Activated gamma-delta T cell treated with Interleukin-2 at 50 U/mL for 16 hours (primary cell): ENCODE data around the gene ITGA3.

Experiments used
- DNase-seq: peaks from one replicate; pipeline ENCODE4 v3.0.0-alpha.2; 2020

The ITGA3 gene

GRCh38 chr17:50133028-50133768 lies 77.3 kb downstream of the ITGA3 start:
- DNase-seq: no peak

DNA sequence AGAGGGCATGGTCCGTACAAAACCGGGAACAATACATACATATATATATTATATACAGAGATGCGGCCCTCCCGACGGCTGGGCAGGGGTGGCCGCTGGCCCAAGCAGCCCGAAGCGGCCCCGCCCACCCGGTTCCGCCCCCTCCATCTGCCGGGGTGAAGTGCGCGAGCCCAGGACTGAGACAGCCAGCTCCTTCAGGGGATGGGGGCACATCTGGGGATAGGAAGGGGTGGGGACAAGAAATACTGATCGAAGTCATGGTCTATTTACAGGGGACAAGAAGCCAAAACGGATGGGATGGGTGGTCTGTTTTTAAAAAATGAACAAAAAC lies 77.8 kb downstream of the ITGA3 start:
- no peak for DNase-seq

DNA sequence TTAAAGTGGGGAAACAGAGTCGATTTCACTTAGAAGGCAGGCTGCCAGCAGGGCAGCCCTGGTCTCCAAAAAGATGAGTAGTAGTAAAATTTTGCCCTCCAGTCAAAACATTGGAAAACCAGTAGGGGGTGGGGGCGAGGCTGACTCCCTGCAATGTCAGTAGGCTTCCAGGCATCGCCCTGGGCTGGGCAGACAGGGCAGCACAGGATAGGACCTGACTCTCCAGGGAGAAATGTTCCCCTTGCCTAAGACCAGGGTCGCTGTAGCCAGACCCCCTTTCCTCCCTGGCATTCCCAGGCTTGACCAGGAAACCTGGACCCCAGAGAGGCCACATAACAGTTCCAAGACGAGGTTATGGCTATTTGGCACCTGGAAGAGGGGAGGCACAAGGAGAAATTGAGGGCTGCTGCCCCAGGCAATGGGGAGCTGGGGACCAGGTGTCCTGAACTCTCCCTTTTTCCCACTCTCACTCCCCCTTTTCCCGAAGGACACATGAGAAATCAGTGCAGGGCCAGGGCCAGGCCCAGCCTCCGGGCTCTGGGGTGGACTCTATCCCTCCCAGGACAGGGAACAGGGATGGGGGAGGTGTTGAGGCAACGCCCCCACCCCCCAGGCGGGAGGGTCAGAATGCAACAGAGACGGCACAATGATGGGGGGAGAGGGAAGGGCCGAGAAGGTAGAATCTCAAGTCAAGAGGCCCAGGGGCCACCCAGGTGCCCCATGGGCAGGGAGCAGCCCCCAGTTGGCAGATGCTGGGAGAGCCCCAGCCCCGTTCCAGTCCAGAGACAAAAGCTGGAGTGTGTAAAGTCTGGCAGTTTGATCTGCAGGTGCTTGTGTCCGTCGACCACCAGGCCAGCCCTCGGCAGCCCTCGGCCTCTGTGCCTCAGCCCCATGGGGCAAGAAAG lies 78.5 kb downstream of the ITGA3 start:
- no peak for DNase-seq

DNA sequence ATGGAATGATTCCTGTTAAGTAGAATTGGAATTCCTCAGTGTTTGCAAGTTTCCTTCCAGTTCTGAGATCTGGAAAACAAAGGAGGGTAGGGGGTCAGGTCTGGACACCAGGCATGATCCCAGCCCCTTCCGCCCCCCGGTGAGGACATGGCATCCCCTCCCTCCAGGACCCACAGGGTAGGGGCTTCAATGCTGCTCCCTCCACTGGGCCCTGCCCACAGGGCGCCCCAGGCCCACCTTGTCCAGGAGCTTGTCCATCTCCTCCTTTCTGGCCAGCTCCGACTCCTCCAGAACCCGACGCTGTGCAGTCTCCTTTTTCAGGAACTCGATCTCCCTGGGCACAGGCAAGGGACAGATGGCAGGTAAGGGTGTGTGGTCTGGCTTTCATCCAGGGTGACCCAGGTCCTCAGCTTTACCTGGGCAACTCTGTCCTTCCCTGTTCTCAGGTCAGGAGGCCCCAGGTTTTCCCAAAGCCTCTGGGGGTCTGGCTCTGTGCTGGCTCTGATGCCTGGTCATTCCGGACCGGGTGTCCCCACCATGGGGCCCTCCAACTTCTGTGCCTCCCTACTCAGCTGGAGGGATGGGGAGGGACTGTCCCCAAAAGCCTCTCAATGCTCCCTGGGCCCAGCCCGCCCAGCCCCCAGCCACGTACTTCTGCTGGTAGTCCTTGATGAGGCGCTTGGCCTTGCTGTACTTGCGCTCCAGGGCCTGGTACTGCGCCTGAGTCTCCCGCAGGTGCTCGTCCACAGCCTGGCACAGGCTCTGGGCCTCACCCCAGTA lies 79.6 kb downstream of the ITGA3 start:
- no peak for DNase-seq

DNA sequence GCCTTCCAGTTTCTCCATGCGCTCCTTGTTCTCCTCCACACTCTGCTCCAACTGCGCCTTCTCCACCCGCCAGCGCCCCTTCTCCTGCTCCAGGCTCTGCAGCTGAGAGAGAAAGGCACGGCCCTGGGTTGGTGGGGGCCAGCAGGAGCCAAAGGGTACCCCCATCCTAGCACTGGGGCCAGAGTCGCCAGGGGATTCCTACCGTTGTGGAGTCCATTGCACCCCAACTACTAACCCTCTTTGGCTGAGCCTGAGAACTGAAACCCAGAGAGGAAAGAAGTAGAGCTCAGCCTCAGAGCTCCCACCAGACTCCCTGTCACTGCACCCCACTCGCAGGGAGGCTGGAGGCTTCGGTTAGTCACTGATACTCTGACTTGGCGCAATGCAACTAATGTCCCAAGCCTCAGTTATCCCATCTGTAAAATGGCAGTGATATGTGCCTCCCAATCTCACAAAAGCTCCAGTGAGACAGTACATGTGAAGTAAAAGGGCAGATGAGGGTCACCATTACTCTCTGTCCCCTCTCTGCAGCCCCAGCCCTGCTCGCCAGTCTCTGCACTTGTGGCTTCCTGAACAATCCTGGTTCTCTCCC lies 80.3 kb downstream of the ITGA3 start:
- no peak for DNase-seq

GRCh38 chr17:50137042-50137441 lies 81.1 kb downstream of the ITGA3 start:
- no peak for DNase-seq

DNA sequence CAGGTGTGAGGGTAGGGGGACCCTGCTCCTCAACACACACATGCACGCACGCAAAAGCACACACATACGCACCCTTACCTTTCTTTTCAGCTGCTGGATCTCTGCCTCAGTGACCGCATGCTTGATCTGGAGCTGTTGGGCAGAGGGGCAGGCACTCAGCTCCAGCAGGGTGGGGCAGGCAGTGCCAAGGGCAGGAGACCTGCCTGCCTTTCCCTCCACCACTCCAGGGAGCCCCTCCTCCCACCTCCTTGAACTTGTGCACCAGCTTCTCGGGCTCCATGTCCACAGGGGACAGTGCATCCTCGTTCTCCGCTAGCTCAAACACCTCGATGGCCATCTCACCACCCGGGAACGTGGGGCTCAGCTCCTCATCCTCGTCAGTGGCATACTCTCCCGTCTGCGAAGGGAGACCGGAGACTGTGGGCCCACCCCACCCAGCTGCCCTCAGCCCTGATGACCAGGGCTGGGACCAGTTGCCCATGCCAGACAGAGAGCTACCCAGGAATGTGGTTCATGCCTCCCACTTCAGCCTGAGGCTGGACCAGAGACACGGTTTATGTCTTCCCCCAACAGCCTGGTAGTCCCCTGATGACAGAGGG lies 83.4 kb downstream of the ITGA3 start:
- DNase-seq: no peak
